ENCODE data around the gene C5AR2.
"Not testable (repeated sequence)": the region's sequence is repeated elsewhere in the genome, so short reads cannot be mapped to it uniquely, and the experiment has no call there.

Gene C5AR2

DNA sequence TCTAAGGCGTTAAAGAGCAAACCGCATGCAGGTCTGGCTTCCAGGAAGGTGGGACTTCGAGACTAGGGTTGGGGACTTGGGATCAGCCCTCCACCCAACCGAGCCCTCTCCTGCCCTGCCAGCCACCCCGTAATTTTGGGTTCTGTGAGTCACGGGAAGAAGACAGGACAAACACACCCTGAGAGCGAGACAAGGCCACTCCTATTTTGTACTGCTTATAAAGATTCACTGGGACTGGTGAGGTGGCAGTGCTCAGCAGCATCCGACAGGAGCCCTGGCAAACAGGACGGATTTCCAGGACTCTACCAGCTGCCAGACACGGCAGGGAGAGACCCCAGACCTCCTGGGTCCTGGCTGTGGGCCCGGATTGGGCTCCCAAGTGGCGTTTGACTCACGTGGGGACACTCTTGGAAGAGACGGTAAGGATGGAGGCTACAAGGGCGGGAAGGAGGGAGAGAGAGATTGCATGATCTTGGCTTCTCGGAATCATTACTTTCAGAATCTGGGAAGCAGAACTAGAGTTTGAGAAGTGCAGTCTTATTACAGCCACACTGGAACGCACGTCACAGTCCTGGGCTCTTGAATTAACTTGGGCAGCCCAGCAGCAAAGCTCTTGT is at the start of gene C5AR2:
Gene C5AR2, plus strand, starts transcription at position 245 of the 617 bp plus-strand sequence. CDS start 8,625 bp downstream, outside the sequence.
- Histone ChIP-seq H3K9me3 (ENCODE audit: control insufficient read depth, insufficient read depth, low read length) (no peaks in the 10 kb centered on the region), H3K9ac (ENCODE audit: low read depth, low read length) (no peak within 1 kb of the TSS), H3K4me1 (ENCODE audit: insufficient read depth, low read length) (peaks cover 4% of the 10 kb centered on the region; the same call in 1 of the 2 replicates), H3K36me3 (ENCODE audit: insufficient read depth, low read length) (no peaks in the 10 kb centered on the region)

DNA sequence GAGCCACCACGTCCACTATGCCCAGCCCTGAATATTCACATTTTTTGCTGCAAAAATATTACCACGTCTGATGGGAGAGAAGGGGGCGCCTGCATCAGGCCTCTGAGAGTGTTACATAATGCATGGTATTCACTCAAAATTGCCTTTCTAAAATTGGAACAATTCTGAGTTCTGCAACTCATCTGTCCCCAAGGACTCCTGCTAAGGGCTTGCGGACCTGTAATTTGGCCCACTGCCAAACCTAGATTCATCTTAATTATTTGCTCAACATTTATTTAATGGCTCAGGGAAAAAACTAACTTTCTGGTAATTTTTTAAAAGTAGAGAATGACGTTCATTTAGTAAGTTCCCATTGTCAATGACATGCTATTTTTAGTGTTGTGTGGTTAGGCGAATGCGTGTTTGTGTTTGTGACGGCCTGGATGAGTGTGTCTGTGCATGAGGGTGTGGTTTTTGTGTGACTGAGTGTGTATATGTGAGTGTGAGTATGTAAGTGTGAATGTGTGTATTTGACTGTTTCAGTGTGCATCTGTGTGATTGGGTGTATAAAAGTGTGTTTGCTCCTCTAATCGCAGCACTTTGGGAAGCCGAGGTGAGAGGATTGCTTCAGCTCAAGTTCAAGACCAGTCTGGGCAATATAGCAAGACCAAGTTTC is 48.4 kb upstream of the C5AR2 start:
- H3K36me3 ChIP-seq (ENCODE audit: insufficient read depth, low read length) = no peaks in the 10 kb centered on the region
- no peaks in the 10 kb centered on the region for H3K4me1 ChIP-seq (ENCODE audit: insufficient read depth, low read length)
- no peak overlapping the region for H3K9ac ChIP-seq (ENCODE audit: low read depth, low read length)
- H3K9me3 ChIP-seq (ENCODE audit: control insufficient read depth, insufficient read depth, low read length) = no peaks in the 10 kb centered on the region

DNA sequence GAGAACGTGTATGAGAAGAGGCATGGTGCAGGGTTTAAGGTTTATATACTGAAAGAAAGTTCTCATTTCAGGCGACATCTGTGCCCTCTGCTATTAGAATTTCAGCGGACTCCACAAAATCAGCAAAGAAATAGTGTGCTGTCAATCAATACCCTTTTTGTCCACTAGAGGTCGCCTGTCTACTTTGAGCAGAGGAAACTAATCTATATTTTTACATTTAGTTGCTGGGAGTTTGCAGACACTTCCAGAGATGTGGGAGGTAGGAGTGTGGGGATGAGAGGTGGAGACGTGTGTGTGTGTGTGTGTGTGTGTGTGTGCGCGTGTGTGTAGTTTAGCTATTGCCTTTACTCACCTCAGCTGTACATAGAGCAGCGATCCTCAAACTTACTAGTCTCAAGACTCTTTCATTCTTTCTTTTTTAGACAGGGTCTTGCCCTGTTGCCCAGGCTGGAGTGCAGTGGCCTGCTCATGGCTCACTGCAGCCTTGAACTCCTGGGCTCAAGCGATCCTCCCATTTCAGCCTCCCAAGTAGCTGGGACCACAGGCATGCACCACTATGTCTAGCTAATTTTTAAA is 47.6 kb upstream of the C5AR2 start:
- Histone ChIP-seq H3K9ac (ENCODE audit: low read depth, low read length) (no peak overlapping the region), H3K4me1 (ENCODE audit: insufficient read depth, low read length) (no peaks in the 10 kb centered on the region; the same call in 1 of the 2 replicates), H3K9me3 (ENCODE audit: control insufficient read depth, insufficient read depth, low read length) (no peaks in the 10 kb centered on the region), H3K36me3 (ENCODE audit: insufficient read depth, low read length) (no peaks in the 10 kb centered on the region)

DNA sequence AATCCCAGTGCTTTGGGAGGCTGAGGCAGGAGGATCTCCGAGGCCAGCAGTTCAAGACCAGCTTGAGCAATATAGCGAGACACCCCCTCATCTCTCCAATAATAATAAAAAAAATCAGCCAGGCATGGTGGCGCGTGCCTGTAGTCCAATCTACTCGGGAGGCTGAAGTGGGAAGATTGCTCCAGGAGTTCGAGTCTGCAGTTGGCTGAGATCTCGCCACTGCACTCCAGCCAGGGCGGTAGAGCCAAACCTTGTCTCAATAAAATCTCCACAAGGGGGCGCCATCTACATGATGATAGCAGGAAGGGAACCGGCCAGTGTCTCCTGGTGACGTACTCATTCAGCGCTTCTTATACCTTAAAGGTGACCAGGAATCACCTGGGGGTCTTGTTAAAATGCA is 35.9 kb upstream of the C5AR2 start:
- Histone ChIP-seq H3K9me3 (ENCODE audit: control insufficient read depth, insufficient read depth, low read length) (no peaks in the 10 kb centered on the region), H3K9ac (ENCODE audit: low read depth, low read length) (no peak overlapping the region), H3K4me1 (ENCODE audit: insufficient read depth, low read length) (no peaks in the 10 kb centered on the region), H3K36me3 (ENCODE audit: insufficient read depth, low read length) (no peaks in the 10 kb centered on the region)

DNA sequence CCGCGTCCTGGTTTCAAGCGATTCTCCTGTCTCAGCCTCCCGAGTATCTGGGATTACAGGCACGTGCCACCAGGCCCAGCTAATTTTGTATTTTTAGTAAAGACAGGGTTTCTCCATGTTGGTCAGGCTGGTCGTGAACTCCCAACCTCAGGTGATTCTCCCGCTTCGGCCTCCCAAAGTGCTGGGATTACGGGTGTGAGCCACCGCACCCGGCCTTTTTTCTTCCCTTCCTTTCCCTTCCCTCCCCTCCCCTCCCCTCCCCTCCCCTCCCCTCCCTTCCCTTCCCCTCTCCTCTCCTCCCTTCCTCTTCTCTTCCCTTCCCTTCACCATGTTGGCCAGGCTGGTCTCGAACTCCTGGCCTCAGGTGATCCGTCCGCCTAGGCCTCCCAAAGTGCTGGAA is 31.1 kb upstream of the C5AR2 start:
- H3K9ac ChIP-seq (ENCODE audit: low read depth, low read length); H3K9me3 ChIP-seq (ENCODE audit: control insufficient read depth, insufficient read depth, low read length); H3K4me1 ChIP-seq (ENCODE audit: insufficient read depth, low read length); H3K36me3 ChIP-seq (ENCODE audit: insufficient read depth, low read length): not testable (repeated sequence)

DNA sequence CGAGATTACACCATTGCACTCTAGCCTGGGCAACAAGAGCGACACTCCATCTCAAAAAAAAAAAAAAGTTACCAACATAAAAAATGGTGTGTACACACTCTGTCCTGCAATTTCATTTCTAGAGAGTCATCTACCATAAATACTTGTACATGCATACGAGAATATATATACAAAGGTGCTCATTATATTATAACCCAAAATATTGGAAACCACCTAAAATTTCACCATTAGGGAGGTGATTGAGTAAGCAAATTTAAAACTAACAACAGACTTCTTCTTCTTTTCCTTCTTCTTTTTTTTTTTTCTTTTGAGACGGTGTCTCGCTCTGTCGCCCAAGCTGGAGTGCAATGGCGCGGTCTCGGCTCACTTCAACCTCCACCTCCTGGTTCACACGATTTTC is 29.7 kb upstream of the C5AR2 start:
- H3K36me3 ChIP-seq (ENCODE audit: insufficient read depth, low read length) = no peaks in the 10 kb centered on the region
- no peak overlapping the region for H3K9ac ChIP-seq (ENCODE audit: low read depth, low read length)
- no peaks in the 10 kb centered on the region for H3K9me3 ChIP-seq (ENCODE audit: control insufficient read depth, insufficient read depth, low read length)
- no peaks in the 10 kb centered on the region for H3K4me1 ChIP-seq (ENCODE audit: insufficient read depth, low read length)

DNA sequence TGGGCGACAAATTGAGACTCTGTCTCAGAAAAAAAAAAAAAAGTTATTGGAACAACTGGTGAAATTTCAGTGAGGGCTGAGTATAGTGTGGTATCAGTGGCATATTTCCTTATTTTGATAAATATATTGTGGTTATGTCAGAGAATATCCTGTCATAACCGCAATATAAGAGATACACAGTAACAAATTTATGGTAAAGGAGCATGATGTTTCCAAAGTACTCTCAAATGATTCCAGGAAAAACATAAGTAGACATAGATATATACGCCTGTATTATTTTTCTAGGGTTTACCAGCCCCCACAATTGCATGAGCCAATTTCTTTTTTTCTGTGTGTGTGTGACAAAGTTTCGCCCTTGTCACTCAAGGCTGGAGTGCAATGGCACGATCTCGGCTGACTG is 28.0 kb upstream of the C5AR2 start:
- Histone ChIP-seq H3K4me1 (ENCODE audit: insufficient read depth, low read length) (no peaks in the 10 kb centered on the region; the same call in 1 of the 2 replicates), H3K9ac (ENCODE audit: low read depth, low read length) (no peak overlapping the region), H3K36me3 (ENCODE audit: insufficient read depth, low read length) (no peaks in the 10 kb centered on the region), H3K9me3 (ENCODE audit: control insufficient read depth, insufficient read depth, low read length) (no peaks in the 10 kb centered on the region)

DNA sequence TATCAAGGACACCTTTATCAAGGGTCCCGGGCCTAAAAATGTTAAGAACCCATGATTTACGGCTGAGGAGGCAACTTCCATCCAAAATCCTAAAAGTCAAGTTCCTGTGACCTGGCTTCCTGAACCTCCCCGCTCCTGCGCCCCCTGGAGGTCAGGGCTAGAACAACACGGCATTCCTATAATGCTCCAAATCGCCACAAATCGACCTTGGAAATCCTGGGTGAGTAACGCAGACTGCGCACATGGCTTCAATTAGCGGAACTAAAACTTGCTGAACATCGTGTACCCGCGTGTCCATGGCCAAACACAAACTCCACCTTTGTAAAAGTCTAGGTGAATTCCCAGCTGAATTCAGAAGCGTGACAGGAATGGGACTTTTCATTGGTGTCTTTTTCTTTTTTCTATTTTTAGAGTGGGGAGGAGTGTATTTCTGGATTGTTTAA is 26.6 kb upstream of the C5AR2 start:
- no peaks in the 10 kb centered on the region for H3K9me3 ChIP-seq (ENCODE audit: control insufficient read depth, insufficient read depth, low read length)
- H3K36me3 ChIP-seq (ENCODE audit: insufficient read depth, low read length) = no peaks in the 10 kb centered on the region
- H3K9ac ChIP-seq (ENCODE audit: low read depth, low read length) = no peak overlapping the region
- H3K4me1 ChIP-seq (ENCODE audit: insufficient read depth, low read length) = no peaks in the 10 kb centered on the region; the same call in 1 of the 2 replicates

DNA sequence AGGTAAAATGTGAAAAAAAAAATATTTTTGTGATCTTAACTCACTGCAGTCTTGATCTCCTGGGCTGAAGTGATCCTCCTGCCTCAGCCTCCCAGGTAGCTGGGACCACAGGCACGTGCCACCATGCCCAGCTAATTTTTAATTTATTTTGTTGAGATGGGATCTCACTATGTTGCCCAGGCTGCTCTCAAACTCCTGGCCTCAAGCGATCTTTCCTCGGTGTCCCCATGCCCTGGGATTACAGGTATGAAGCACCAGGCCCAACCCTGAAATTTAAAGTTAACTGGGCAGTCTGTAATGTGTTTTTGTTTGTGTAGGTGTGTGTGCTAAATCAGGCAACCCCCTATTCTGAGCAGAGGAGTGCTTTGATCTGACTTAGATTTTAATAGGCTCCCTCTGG is 25.7 kb upstream of the C5AR2 start:
- Histone ChIP-seq H3K9me3 (ENCODE audit: control insufficient read depth, insufficient read depth, low read length) (no peaks in the 10 kb centered on the region), H3K9ac (ENCODE audit: low read depth, low read length) (no peak overlapping the region), H3K36me3 (ENCODE audit: insufficient read depth, low read length) (no peaks in the 10 kb centered on the region), H3K4me1 (ENCODE audit: insufficient read depth, low read length) (no peaks in the 10 kb centered on the region; the same call in 1 of the 2 replicates)

DNA sequence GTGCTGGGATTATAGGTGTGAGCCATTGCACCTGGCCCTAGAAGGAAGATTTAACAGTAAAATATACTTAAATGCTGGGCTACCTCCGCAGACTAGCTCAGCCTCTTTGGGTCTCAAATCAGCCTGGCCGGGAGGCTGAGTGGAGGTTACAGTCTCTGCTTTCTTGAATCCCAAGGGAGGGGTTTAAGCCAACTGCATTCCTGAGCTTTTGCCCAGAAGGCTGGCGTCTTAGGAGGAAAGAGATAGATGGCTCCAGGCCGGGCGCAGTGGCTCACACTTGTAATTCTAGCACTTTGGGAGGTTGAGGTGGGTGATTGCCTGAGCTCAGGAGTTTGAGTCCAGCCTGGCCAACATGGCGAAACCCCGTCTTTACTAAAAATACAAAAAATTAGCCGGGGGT is 22.9 kb upstream of the C5AR2 start:
- H3K9me3 ChIP-seq (ENCODE audit: control insufficient read depth, insufficient read depth, low read length) = no peaks in the 10 kb centered on the region
- no peak overlapping the region for H3K9ac ChIP-seq (ENCODE audit: low read depth, low read length)
- no peaks in the 10 kb centered on the region for H3K36me3 ChIP-seq (ENCODE audit: insufficient read depth, low read length)
- H3K4me1 ChIP-seq (ENCODE audit: insufficient read depth, low read length) = no peaks in the 10 kb centered on the region; the same call in 1 of the 2 replicates

DNA sequence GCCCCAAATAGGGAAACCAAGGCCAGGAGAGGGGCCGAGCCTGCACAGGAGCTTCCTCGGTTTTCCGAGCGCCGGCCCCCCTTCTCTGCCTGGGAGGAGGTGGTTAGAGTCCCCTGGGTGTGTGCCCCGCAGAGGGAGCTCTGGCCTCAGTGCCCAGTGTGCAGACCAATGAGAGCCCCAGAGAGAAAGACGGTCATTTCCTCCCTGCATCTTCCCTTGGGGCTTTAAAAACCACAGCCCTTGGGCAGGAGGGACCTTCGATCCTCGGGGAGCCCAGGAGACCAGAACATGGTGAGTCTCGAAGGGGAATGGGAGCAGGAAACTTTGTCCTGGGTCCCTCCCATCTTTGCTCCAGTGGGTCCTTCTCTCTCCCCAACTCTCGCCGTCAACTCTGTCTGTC is 22.4 kb upstream of the C5AR2 start, which contains the start of gene C5AR1:
Gene C5AR1, plus strand, starts transcription at position 254 of the 400 bp plus-strand sequence. Its CDS starts 35 bp downstream, at position 289.
- Histone ChIP-seq H3K9me3 (ENCODE audit: control insufficient read depth, insufficient read depth, low read length) (no peaks in the 10 kb centered on the region), H3K4me1 (ENCODE audit: insufficient read depth, low read length) (no peaks in the 10 kb centered on the region; the same call in 1 of the 2 replicates), H3K36me3 (ENCODE audit: insufficient read depth, low read length) (no peaks in the 10 kb centered on the region), H3K9ac (ENCODE audit: low read depth, low read length) (no peak within 1 kb of the TSS)

DNA sequence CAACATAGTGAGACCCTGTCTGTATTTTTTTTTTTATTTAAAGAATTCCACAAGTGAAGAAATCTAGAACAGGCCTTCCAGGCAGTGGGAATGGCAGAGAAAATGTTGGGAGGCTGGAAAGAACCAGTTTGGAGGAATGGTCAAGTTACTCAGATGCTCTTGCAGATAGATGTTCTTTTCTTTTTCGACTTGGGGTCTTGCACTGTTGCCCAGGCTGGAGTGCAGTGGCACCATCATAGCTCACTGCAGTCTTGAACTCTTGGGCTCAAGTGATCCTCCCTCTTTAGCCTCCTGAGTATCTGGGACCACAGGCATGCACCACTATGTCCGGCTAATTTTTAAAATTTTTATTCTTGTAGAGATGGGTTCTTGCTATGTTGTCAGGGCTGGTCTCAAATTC is 21.7 kb upstream of the C5AR2 start:
- no peak overlapping the region for H3K9ac ChIP-seq (ENCODE audit: low read depth, low read length)
- H3K4me1 ChIP-seq (ENCODE audit: insufficient read depth, low read length) = no peaks in the 10 kb centered on the region; the same call in 1 of the 2 replicates
- no peaks in the 10 kb centered on the region for H3K36me3 ChIP-seq (ENCODE audit: insufficient read depth, low read length)
- no peaks in the 10 kb centered on the region for H3K9me3 ChIP-seq (ENCODE audit: control insufficient read depth, insufficient read depth, low read length)

DNA sequence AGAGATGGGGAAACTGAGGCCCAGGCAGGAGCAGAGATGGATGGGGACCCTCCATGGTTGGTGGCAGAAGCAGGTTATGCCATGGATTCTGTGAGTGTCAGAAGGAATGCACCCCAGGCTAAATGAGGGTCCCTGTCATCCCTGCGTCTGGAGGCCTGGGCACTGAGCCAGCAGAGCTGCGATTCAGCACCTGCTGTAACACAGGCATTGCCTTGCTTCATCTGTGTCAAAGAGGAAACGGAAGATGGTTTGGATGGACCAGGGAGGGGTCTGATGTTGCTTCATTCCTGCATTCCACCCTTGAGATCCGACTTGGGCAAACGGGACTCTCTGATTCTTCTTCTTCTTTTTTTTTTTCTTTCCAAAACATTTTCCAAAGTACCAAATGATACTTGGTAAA is 21.2 kb upstream of the C5AR2 start:
- no peaks in the 10 kb centered on the region; the same call in 1 of the 2 replicates for H3K4me1 ChIP-seq (ENCODE audit: insufficient read depth, low read length)
- H3K9ac ChIP-seq (ENCODE audit: low read depth, low read length) = no peak overlapping the region
- H3K36me3 ChIP-seq (ENCODE audit: insufficient read depth, low read length) = no peaks in the 10 kb centered on the region
- H3K9me3 ChIP-seq (ENCODE audit: control insufficient read depth, insufficient read depth, low read length) = no peaks in the 10 kb centered on the region

DNA sequence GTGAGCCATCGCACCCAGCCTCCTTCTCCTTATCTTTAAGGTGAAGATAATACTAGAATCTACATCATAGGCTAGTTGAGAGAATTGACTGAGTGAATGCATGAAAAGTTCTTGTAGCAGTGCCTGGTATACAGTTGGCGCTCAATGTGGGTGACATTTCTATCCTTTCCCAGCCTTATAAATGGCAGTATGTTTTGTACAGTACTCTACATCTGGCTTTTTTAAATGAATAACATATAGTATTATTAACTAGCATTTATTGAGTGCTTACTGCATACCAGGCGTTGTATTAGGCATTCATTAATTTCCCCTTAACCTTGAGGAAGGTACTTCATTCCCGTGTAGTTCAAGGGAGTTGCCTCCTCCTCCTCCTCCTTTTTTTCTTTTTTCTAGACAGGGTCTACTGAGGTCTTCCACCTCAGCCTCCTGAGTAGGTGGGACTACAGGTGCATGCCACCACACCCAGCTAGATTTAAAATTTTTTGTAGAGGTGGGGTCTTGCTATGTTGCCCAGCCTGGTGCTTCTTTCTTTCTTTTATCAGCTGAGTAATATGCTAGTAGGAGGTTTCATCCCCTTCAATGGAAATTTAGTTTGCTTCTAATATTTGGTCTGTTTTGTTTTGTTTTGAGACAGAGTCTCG is 19.5 kb upstream of the C5AR2 start:
- Histone ChIP-seq H3K9ac (ENCODE audit: low read depth, low read length) (no peak overlapping the region), H3K4me1 (ENCODE audit: insufficient read depth, low read length) (no peaks in the 10 kb centered on the region; the same call in 1 of the 2 replicates), H3K36me3 (ENCODE audit: insufficient read depth, low read length) (no peaks in the 10 kb centered on the region), H3K9me3 (ENCODE audit: control insufficient read depth, insufficient read depth, low read length) (no peaks in the 10 kb centered on the region)

Measured in ES-I3 (cell line).